Keratinocyte (primary cell): ENCODE data around the gene MALSU1. TPM values are rescaled to one million over a fixed set of nuclear protein-coding genes. Genes with fewer than 3 reads are reported as not detected.

ENCODE experiments used
- DNase-seq: peaks from one replicate; pipeline ENCODE4 v3.0.0-alpha.2; 2011; ENCODE audit warnings: low read depth, missing footprints, low spot score
- FAIRE-seq: peaks from 2 replicates; lab custom pipeline; 2011; peaks lifted over from hg19 to GRCh38; lab: Jason Lieb, UNC
- H2AFZ ChIP-seq: 2 replicates; pipeline ENCODE4 v1.6.0; 2012; ENCODE audit warnings: low read length, control low read depth, inconsistent platforms; ENCODE audit not compliant: control insufficient read depth
- H3K27ac ChIP-seq: 2 replicates; pipeline ENCODE4 v1.5.1; 2011; ENCODE audit warnings: low read length; ENCODE audit not compliant: control insufficient read depth, insufficient read depth
- H3K27me3 ChIP-seq: 3 replicates; pipeline ENCODE4 v1.6.0; 2011; ENCODE audit warnings: low read length; ENCODE audit not compliant: control insufficient read depth, insufficient read depth; ENCODE audit errors: extremely low read depth
- H3K36me3 ChIP-seq, 2 experiments: 2 replicates in 1 of 2; 3 replicates in 1 of 2; pipeline ENCODE4 v1.5.1; 2011; ENCODE audit warnings: low read length in 2 of 2, mild to moderate bottlenecking in 1 of 2; ENCODE audit not compliant: control insufficient read depth in 2 of 2, insufficient read depth in 2 of 2; ENCODE audit errors: extremely low read depth in 1 of 2
- H3K4me1 ChIP-seq: 3 replicates; pipeline ENCODE4 v1.5.1; 2011; ENCODE audit warnings: low read length; ENCODE audit not compliant: control insufficient read depth, insufficient read depth; ENCODE audit errors: extremely low read depth
- H3K4me2 ChIP-seq: 3 replicates; pipeline ENCODE4 v1.6.0; 2011; ENCODE audit warnings: low read depth, low read length; ENCODE audit not compliant: control insufficient read depth, insufficient read depth; ENCODE audit errors: extremely low read depth
- H3K4me3 ChIP-seq, 3 experiments: fragments of 200-600 bp in 1 of 3; sonication (generic) in 1 of 3; 2 replicates in 2 of 3; 3 replicates in 1 of 3; pipeline ENCODE4 v1.5.1; 2011 to 2016; ENCODE audit warnings: low read length in 3 of 3, mild to moderate bottlenecking in 3 of 3, control low read depth in 2 of 3, inconsistent platforms in 1 of 3, low read depth in 1 of 3, mixed read lengths in 1 of 3, mixed run types in 1 of 3, moderate library complexity in 1 of 3; ENCODE audit not compliant: control insufficient read depth in 2 of 3, insufficient read depth in 2 of 3; ENCODE audit errors: extremely low read depth in 1 of 3
- H3K79me2 ChIP-seq: 2 replicates; pipeline ENCODE4 v1.6.0; 2012; ENCODE audit warnings: low read length; ENCODE audit not compliant: control insufficient read depth, insufficient read depth
- H3K9ac ChIP-seq: 3 replicates; pipeline ENCODE4 v1.6.0; 2011; ENCODE audit warnings: low read length; ENCODE audit not compliant: control insufficient read depth, insufficient read depth; ENCODE audit errors: extremely low read depth
- H3K9me1 ChIP-seq: 3 replicates; pipeline ENCODE4 v1.6.0; 2011; ENCODE audit warnings: low read length; ENCODE audit not compliant: control insufficient read depth, insufficient read depth; ENCODE audit errors: extremely low read depth
- H3K9me3 ChIP-seq: 2 replicates; pipeline ENCODE4 v1.5.1; 2012; ENCODE audit warnings: low read depth, low read length; ENCODE audit not compliant: control insufficient read depth
- H4K20me1 ChIP-seq: 3 replicates; pipeline ENCODE4 v1.6.0; 2011; ENCODE audit warnings: low read length; ENCODE audit not compliant: control insufficient read depth, insufficient read depth; ENCODE audit errors: extremely low read depth
- CTCF ChIP-seq, 3 experiments: IDR thresholded peaks in 1 of 3; conservative IDR thresholded peaks in 1 of 3; optimal IDR thresholded peaks in 1 of 3; 2 replicates in 2 of 3; 3 replicates in 1 of 3; pipeline versions ENCODE3 to v1.5.1; 2011; ENCODE audit warnings: low read length in 3 of 3, mild to moderate bottlenecking in 3 of 3, moderate library complexity in 2 of 3, control low read depth in 1 of 3, inconsistent platforms in 1 of 3; ENCODE audit not compliant: insufficient read depth in 2 of 3; ENCODE audit errors: extremely low read depth in 1 of 3
- EZH2 ChIP-seq: IDR thresholded peaks from one replicate; pipeline ENCODE4 v1.6.1; 2012; ENCODE audit warnings: inconsistent platforms, mild to moderate bottlenecking, low read length, moderate library complexity
- dilution Hi-C: fragments of 300-500 bp; cut with MboI; formaldehyde crosslinking; loops from one replicate; pipeline ENCODE4 v1.7.0; 2020; ENCODE audit warnings: low sequenced_read_pairs; ENCODE audit not compliant: extremely low pct_ligation_motif_present
- polyA plus RNA-seq, 5 experiments: library from polyadenylated mRNA; depleted of rRNA in 3 of 5; stranded (reverse) in 3 of 5; stranded (forward) in 1 of 5; unstranded in 1 of 5; fragments of >200 nt; gene quantifications; 1 replicate in 1 of 5; 2 replicates in 3 of 5; 3 replicates in 1 of 5; pipeline versions ENCODE4 v1.2.1 to v1.2.3, GENCODE V29; 2011 to 2012; ENCODE audit warnings: missing spikeins in 2 of 5, low read depth in 1 of 5, low replicate concordance in 1 of 5

The MALSU1 gene
- polyA plus RNA-seq, 1 donor (not counting 4 experiments of a cell fraction or from before 2014, with no cell fraction given): 67.8 TPM

DNA sequence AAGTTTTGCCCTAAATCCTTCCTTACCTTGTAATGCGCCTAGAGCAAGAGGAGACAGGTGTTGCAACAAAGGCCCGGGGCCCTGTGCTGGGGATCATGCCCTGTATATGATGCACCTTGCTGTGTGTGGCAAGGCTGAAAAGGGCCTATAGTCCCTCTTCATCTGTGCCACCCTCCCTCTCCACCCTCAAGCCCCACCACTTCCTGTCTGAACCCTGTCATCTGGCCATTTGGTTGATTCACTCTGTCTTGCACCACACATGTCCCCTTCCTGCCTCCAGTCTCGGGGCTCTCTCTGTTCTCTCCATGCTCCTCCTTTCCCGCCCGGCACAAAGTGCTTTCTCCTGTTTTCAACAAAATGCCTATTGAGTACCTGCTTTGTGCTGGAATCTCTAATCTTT is 11.5 kb upstream of the MALSU1 start:
- Histone ChIP-seq H2AFZ (no peak overlapping the region), H3K9me3 (no peaks in the 10 kb centered on the region), H3K27ac (no peak overlapping the region), H3K9me1 (no peaks in the 10 kb centered on the region), H3K4me3 (no peak overlapping the region), H3K79me2 (no peaks in the 10 kb centered on the region), H3K9ac (no peak overlapping the region), H3K36me3 (no peaks in the 10 kb centered on the region), H3K27me3 (no peaks in the 10 kb centered on the region), H3K4me1 (no peaks in the 10 kb centered on the region), H4K20me1 (no peaks in the 10 kb centered on the region), H3K4me2 (no peak overlapping the region)
- TF ChIP-seq EZH2: no peak
- no peak for TF ChIP-seq CTCF (optimal IDR thresholded peaks at IDR 0.05 in 1 of 3, IDR thresholded peaks at IDR 0.05 in 1 of 3, conservative IDR thresholded peaks at IDR 0.05 in 1 of 3; ENCODE audit: extremely low read depth in 1 of 3, insufficient read depth in 2 of 3, low read length in 3 of 3)
- FAIRE-seq (no peak), DNase-seq (no peak)
- dilution Hi-C loops: no loop called here

GRCh38 chr7:23290993-23291392 is 8.1 kb upstream of the MALSU1 start:
- no peak overlapping the region for H3K4me2 ChIP-seq
- no peak overlapping the region for H3K4me3 ChIP-seq
- no peak overlapping the region for H3K27ac ChIP-seq
- TF ChIP-seq EZH2 (no peak), CTCF (optimal IDR thresholded peaks at IDR 0.05 in 1 of 3, IDR thresholded peaks at IDR 0.05 in 1 of 3, conservative IDR thresholded peaks at IDR 0.05 in 1 of 3; ENCODE audit: extremely low read depth in 1 of 3, insufficient read depth in 2 of 3, low read length in 3 of 3) (no peak)
- H3K79me2 ChIP-seq: no peaks in the 10 kb centered on the region
- no peak overlapping the region for H2AFZ ChIP-seq
- no peaks in the 10 kb centered on the region for H3K36me3 ChIP-seq
- FAIRE-seq (no peak), DNase-seq (no peak)
- H3K4me1 ChIP-seq: peaks cover 4% of the 10 kb centered on the region
- H3K9me1 ChIP-seq: no peaks in the 10 kb centered on the region
- H3K9me3 ChIP-seq: no peaks in the 10 kb centered on the region
- H4K20me1 ChIP-seq: no peaks in the 10 kb centered on the region
- dilution Hi-C loops: no loop called here
- H3K27me3 ChIP-seq: no peaks in the 10 kb centered on the region
- H3K9ac ChIP-seq: no peak overlapping the region
